ENCODE results near the gene TRIM14. TPM values are rescaled to one million over a fixed set of nuclear protein-coding genes. Genes with fewer than 3 reads are reported as not detected.

Gene TRIM14
- total RNA-seq, 6 experiments from 2014 or later = 22.6 to 34.6 (median 27.3) TPM

GRCh38 chr9:98100456-98100855 is 18.6 kb downstream of the TRIM14 start:
- no peak for TF ChIP-seq POLR2A (IDR thresholded peaks at IDR 0.05)
- TF ChIP-seq CTCF (IDR thresholded peaks at IDR 0.05) = no peak
- Histone ChIP-seq H3K36me3 (peaks cover 0 to 20% (median 10%) of the 10 kb centered on the region in 4 donors), H3K9me3 (no peaks in the 10 kb centered on the region), H3K4me1 (peaks cover 0 to 9% (median 3%) of the 10 kb centered on the region in 4 donors), H3K27me3 (no peaks in the 10 kb centered on the region), H3K27ac (no peak overlapping the region), H3K4me3 (no peak overlapping the region)
- no peak for DNase-seq
- ATAC-seq = no peak
- intact Hi-C loops (cut with DNase I) = no loop called here

- TF ChIP-seq CTCF (IDR thresholded peaks at IDR 0.05) (no peak), POLR2A (IDR thresholded peaks at IDR 0.05) (no peak)
- Histone ChIP-seq H3K4me3 (no peak overlapping the region), H3K36me3 (peaks cover 0 to 21% (median 10%) of the 10 kb centered on the region in 4 donors), H3K27ac (no peak overlapping the region), H3K4me1 (peaks cover 0 to 9% (median 3%) of the 10 kb centered on the region in 4 donors), H3K27me3 (no peaks in the 10 kb centered on the region), H3K9me3 (no peaks in the 10 kb centered on the region)
- ATAC-seq = no peak
- 51% methylated on average over 4 of the region's 5 CpGs for WGBS (ENCODE audit: insufficient coverage, low coverage, low lambda C conversion rate, missing lambda C conversion rate)
- intact Hi-C loops (cut with DNase I) = no loop called here
- peak in 1 of 3 donors; percentile 18 for DNase-seq
Measured at GRCh38 chr9:98099898-98100297, 19.1 kb downstream of the TRIM14 start.

- H3K36me3 ChIP-seq = peaks cover 0 to 25% (median 13%) of the 10 kb centered on the region in 4 donors
- no peaks in the 10 kb centered on the region for H3K27me3 ChIP-seq
- H3K9me3 ChIP-seq = no peaks in the 10 kb centered on the region
- 100% methylated on average over 2 of the region's 2 CpGs for WGBS (ENCODE audit: insufficient coverage, low coverage, low lambda C conversion rate, missing lambda C conversion rate)
- peaks cover 0 to 9% (median 3%) of the 10 kb centered on the region in 4 donors for H3K4me1 ChIP-seq
- H3K27ac ChIP-seq = no peak overlapping the region
- ATAC-seq (no peak), DNase-seq (peak in 1 of 3 donors; percentile 16)
- intact Hi-C loops (cut with DNase I) = no loop called here
- no peak for TF ChIP-seq POLR2A (IDR thresholded peaks at IDR 0.05)
- TF ChIP-seq CTCF (IDR thresholded peaks at IDR 0.05) = no peak
- no peak overlapping the region for H3K4me3 ChIP-seq
Measured at GRCh38 chr9:98099346-98099745, 19.7 kb downstream of the TRIM14 start.

- Histone ChIP-seq H3K9me3 (no peaks in the 10 kb centered on the region), H3K4me3 (no peak overlapping the region), H3K4me1 (peaks cover 0 to 9% (median 3%) of the 10 kb centered on the region in 4 donors), H3K27me3 (no peaks in the 10 kb centered on the region), H3K36me3 (peaks cover 0 to 25% (median 14%) of the 10 kb centered on the region in 4 donors), H3K27ac (no peak overlapping the region)
- WGBS (ENCODE audit: insufficient coverage, low coverage, low lambda C conversion rate, missing lambda C conversion rate) = 60% methylated on average over 3 of the region's 4 CpGs
- TF ChIP-seq CTCF (IDR thresholded peaks at IDR 0.05) = no peak
- no peak for TF ChIP-seq POLR2A (IDR thresholded peaks at IDR 0.05)
- peak in 3 of 4 donors; percentile 27 to 73 (median 44) for ATAC-seq
- peak in 1 of 3 donors; percentile 28 for DNase-seq
- intact Hi-C loops (cut with DNase I) = no loop called here
Measured at GRCh38 chr9:98097836-98098235, 21.2 kb downstream of the TRIM14 start.

- DNase-seq = peak in 1 of 3 donors; percentile 39
- Histone ChIP-seq H3K4me1 (peaks cover 0 to 9% (median 3%) of the 10 kb centered on the region in 4 donors), H3K27ac (no peak overlapping the region), H3K4me3 (no peak overlapping the region), H3K36me3 (peaks cover 0 to 25% (median 14%) of the 10 kb centered on the region in 4 donors), H3K9me3 (no peaks in the 10 kb centered on the region), H3K27me3 (no peaks in the 10 kb centered on the region)
- intact Hi-C loops (cut with DNase I) = no loop called here
- 83% methylated on average over 1 of the region's 5 CpGs for WGBS (ENCODE audit: insufficient coverage, low coverage, low lambda C conversion rate, missing lambda C conversion rate)
- ATAC-seq = peak in 1 of 4 donors; percentile 8
- no peak for TF ChIP-seq CTCF (IDR thresholded peaks at IDR 0.05)
- no peak for TF ChIP-seq POLR2A (IDR thresholded peaks at IDR 0.05)
Measured at GRCh38 chr9:98096091-98096490, 22.9 kb downstream of the TRIM14 start.

Measured in right lobe of liver (tissue), 6 donors.